GM10248 (cell line): ENCODE measurements around the gene CAPN11.
"Not testable (repeated sequence)": the region's sequence is repeated elsewhere in the genome, so short reads cannot be mapped to it uniquely, and the experiment has no call there.

Source experiments
- CTCF ChIA-PET: fragments of 300-600 bp; sonication (Branson Sonifier 250); formaldehyde crosslinking; extraction: SDS; loops from one replicate; lab custom pipeline; 2021; ENCODE audit warnings: antibody characterized with exemption; lab: Yijun Ruan, JAX
- POLR2A ChIA-PET: fragments of 350-650 bp; sonication (Branson Sonifier 250); formaldehyde crosslinking; extraction: SDS; loops from one replicate; lab custom pipeline; 2020; ENCODE audit warnings: antibody characterized with exemption; lab: Yijun Ruan, JAX
- DNase-seq: peaks from one replicate; pipeline ENCODE4 v3.0.0; 2012; ENCODE audit errors: extremely low spot score
- CTCF ChIP-seq: IDR thresholded peaks from 2 replicates; pipeline ENCODE4 v1.5.1; 2012; ENCODE audit warnings: mild to moderate bottlenecking, low read depth; ENCODE audit errors: extremely low read depth, missing control alignments, control extremely low read depth

Gene CAPN11

GRCh38 chr6:44177691-44178423 lies 19.2 kb downstream of the CAPN11 start:
- ChIA-PET CTCF (interaction anchor here (0.7 to 3.2 kb wide), 8 partner anchors 8 to 409 kb away, joined by 3 to 10 read pairs (median 4); no protein-coding TSS in a partner anchor), POLR2A (interaction anchor here (2.7 kb wide), 1 partner anchor 69 kb away, joined by 12 read pairs; the partner anchor contains the start of gene HSP90AB1)
- no peak for DNase-seq
- no peak for TF ChIP-seq CTCF

GRCh38 chr6:44178424-44179071 lies 19.9 kb downstream of the CAPN11 start:
- CTCF ChIA-PET, result interaction anchor here (1.3 kb wide), 1 partner anchor 11 kb away, joined by 4 read pairs; no protein-coding TSS in a partner anchor
- POLR2A ChIA-PET, result interaction anchor here (2.7 kb wide), 1 partner anchor 68 kb away, joined by 12 read pairs; the partner anchor contains the start of gene HSP90AB1
- TF ChIP-seq CTCF, result no peak
- DNase-seq, result no peak

- no peak for TF ChIP-seq CTCF
- DNase-seq, result no peak
- CTCF ChIA-PET, result interaction anchor here (1.3 kb wide), 1 partner anchor 10 kb away, joined by 4 read pairs; no protein-coding TSS in a partner anchor
- POLR2A ChIA-PET, result no interaction called here
Observed at GRCh38 chr6:44179072-44179536, 20.5 kb downstream of the CAPN11 start.

GRCh38 chr6:44179648-44180047 lies 21.0 kb downstream of the CAPN11 start:
- no peak for DNase-seq
- ChIA-PET CTCF (interaction anchor here (1.1 to 1.7 kb wide), 2 partner anchors 8 to 66 kb away, joined by 5 to 7 read pairs; no protein-coding TSS in a partner anchor), POLR2A (no interaction called here)
- TF ChIP-seq CTCF, result no peak

GRCh38 chr6:44180406-44180805 lies 21.8 kb downstream of the CAPN11 start:
- ChIA-PET CTCF (interaction anchor here (1.0 to 1.7 kb wide), 3 partner anchors 8 to 66 kb away, joined by 3 to 7 read pairs (median 5); no protein-coding TSS in a partner anchor), POLR2A (interaction anchor here (0.6 kb wide), 1 partner anchor 551 kb away, joined by 6 read pairs; the partner anchor contains the start of gene GTPBP2)
- DNase-seq, result no peak
- no peak for TF ChIP-seq CTCF

- TF ChIP-seq CTCF, result no peak
- ChIA-PET POLR2A (interaction anchor here (0.6 kb wide), 1 partner anchor 552 kb away, joined by 6 read pairs; the partner anchor contains the start of gene GTPBP2), CTCF (interaction anchor here (1.0 to 1.7 kb wide), 3 partner anchors 9 to 65 kb away, joined by 3 to 7 read pairs (median 5); no protein-coding TSS in a partner anchor)
- no peak for DNase-seq
Observed at GRCh38 chr6:44180886-44181285, 22.3 kb downstream of the CAPN11 start.

GRCh38 chr6:44181784-44182183 lies 23.2 kb downstream of the CAPN11 start:
- POLR2A ChIA-PET, DNase-seq: not testable (repeated sequence)
- CTCF ChIA-PET, result interaction anchor here (1.3 kb wide), 1 partner anchor 52 kb away, joined by 4 read pairs; no protein-coding TSS in a partner anchor
